Measurements from ENCODE around the gene CEACAM6. TPM values are rescaled to one million over a fixed set of nuclear protein-coding genes. Genes with fewer than 3 reads are reported as not detected.
A peak's percentile ranks its signal among the peaks of the same experiment; 100 is the strongest.
"Not testable (repeated sequence)": the region's sequence is repeated elsewhere in the genome, so short reads cannot be mapped to it uniquely, and the experiment has no call there.

Gene CEACAM6
- polyA plus RNA-seq (2011; rRNA removed) (not detected in 2 replicates), polyA minus RNA-seq (2011; rRNA and poly(A)+ RNA removed) (not detected in 2 replicates)

DNA sequence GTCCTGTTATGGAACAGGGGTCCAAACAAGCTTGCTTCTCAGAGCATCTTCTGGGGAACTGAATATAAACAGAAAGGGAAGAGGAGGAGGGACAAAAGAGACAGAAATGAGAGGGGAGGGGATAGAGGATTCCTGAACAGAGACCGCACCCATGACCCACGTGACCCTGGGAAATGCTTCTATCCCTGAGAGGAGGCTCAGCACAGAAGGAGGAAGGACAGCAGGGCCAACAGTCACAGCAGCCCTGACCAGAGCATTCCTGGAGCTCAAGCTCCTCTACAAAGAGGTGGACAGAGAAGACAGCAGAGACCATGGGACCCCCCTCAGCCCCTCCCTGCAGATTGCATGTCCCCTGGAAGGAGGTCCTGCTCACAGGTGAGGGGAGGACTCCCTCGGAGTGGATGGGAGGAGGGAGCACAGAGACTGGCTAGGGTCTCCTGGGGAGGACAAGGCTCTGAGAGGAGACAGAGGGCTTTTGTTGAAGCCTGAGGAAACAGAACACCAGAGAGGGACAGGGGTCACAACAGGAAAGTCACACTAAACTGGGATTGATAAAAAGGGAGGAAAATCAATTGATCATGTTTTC lies at the start of gene CEACAM6:
TSS of gene CEACAM6 (plus strand) at position 203 of the 586 bp plus-strand sequence. CDS start at position 312, 109 bp downstream.
- Histone ChIP-seq H3K9me3 (ENCODE audit: control insufficient read depth, insufficient read depth, low read length) (no peaks in the 10 kb centered on the region), H3K4me3 (ENCODE audit: low read depth, low read length) (no peak within 1 kb of the TSS)

GRCh38 chr19:41706741-41707501 lies 48.4 kb upstream of the CEACAM6 start:
- H3K27ac ChIP-seq (ENCODE audit: low read depth, low read length), result no peak overlapping the region
- peak; percentile 42 for TF ChIP-seq CTCF (IDR thresholded peaks at IDR 0.05; ENCODE audit: low read depth, low read length)
- H3K27me3 ChIP-seq (ENCODE audit: control insufficient read depth, insufficient read depth, low read length), result no peaks in the 10 kb centered on the region
- no peaks in the 10 kb centered on the region for H3K9me3 ChIP-seq (ENCODE audit: control insufficient read depth, insufficient read depth, low read length)
- no peak overlapping the region for H3K4me3 ChIP-seq (ENCODE audit: low read depth, low read length)
- CTCF ChIA-PET, result interaction anchor here (0.6 to 1.1 kb wide), 3 partner anchors 17 to 101 kb away, joined by 3 to 5 read pairs (median 3); no protein-coding TSS in a partner anchor
- POLR2A ChIA-PET, result no interaction called here
- no peak for DNase-seq (ENCODE audit: low read depth, low spot score)

More for the DNA sequence above, at the start of gene CEACAM6:
- no peak for TF ChIP-seq CTCF (IDR thresholded peaks at IDR 0.05; ENCODE audit: low read depth, low read length)
- Histone ChIP-seq H3K27me3 (ENCODE audit: control insufficient read depth, insufficient read depth, low read length) (no peaks in the 10 kb centered on the region), H3K27ac (ENCODE audit: low read depth, low read length) (no peak within 1 kb of the TSS)
- ChIA-PET POLR2A (no interaction called here), CTCF (interaction anchor here (1.1 kb wide), 1 partner anchor 31 kb away, joined by 3 read pairs; no protein-coding TSS in a partner anchor)
- DNase-seq (ENCODE audit: low read depth, low spot score), result no peak

DNA sequence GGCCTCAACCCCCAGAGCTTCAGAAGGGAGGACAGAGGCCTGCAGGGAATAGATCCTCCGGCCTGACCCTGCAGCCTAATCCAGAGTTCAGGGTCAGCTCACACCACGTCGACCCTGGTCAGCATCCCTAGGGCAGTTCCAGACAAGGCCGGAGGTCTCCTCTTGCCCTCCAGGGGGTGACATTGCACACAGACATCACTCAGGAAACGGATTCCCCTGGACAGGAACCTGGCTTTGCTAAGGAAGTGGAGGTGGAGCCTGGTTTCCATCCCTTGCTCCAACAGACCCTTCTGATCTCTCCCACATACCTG lies 47.9 kb upstream of the CEACAM6 start:
- POLR2A ChIA-PET, result no interaction called here
- TF ChIP-seq CTCF (IDR thresholded peaks at IDR 0.05; ENCODE audit: low read depth, low read length), result no peak
- CTCF ChIA-PET, result interaction anchor here (0.6 to 1.1 kb wide), 2 partner anchors 63 to 101 kb away, joined by 3 read pairs; no protein-coding TSS in a partner anchor

GRCh38 chr19:41707871-41708371 lies 47.4 kb upstream of the CEACAM6 start:
- DNase-seq (ENCODE audit: low read depth, low spot score), result no peak
- Histone ChIP-seq H3K9me3 (ENCODE audit: control insufficient read depth, insufficient read depth, low read length) (no peaks in the 10 kb centered on the region), H3K27me3 (ENCODE audit: control insufficient read depth, insufficient read depth, low read length) (no peaks in the 10 kb centered on the region), H3K4me3 (ENCODE audit: low read depth, low read length) (no peak overlapping the region), H3K27ac (ENCODE audit: low read depth, low read length) (no peak overlapping the region)
- CTCF ChIA-PET, result no interaction called here
- TF ChIP-seq CTCF (IDR thresholded peaks at IDR 0.05; ENCODE audit: low read depth, low read length), result no peak
- POLR2A ChIA-PET, result no interaction called here

More for the DNA sequence above, 47.9 kb upstream of the CEACAM6 start:
- H3K9me3 ChIP-seq (ENCODE audit: control insufficient read depth, insufficient read depth, low read length), result no peaks in the 10 kb centered on the region
- H3K27me3 ChIP-seq (ENCODE audit: control insufficient read depth, insufficient read depth, low read length), result no peaks in the 10 kb centered on the region
- no peak for DNase-seq (ENCODE audit: low read depth, low spot score)
- no peak overlapping the region for H3K27ac ChIP-seq (ENCODE audit: low read depth, low read length)
- H3K4me3 ChIP-seq (ENCODE audit: low read depth, low read length), result no peak overlapping the region

- POLR2A ChIA-PET, result no interaction called here
- DNase-seq (ENCODE audit: low read depth, low spot score), result no peak
- CTCF ChIA-PET, result no interaction called here
- Histone ChIP-seq H3K27ac (ENCODE audit: low read depth, low read length) (no peak within 1 kb of the TSS), H3K27me3 (ENCODE audit: control insufficient read depth, insufficient read depth, low read length) (no peaks in the 10 kb centered on the region), H3K9me3 (ENCODE audit: control insufficient read depth, insufficient read depth, low read length) (no peaks in the 10 kb centered on the region), H3K4me3 (ENCODE audit: low read depth, low read length) (no peak within 1 kb of the TSS)
- no peak for TF ChIP-seq CTCF (IDR thresholded peaks at IDR 0.05; ENCODE audit: low read depth, low read length)
These were observed 46.8 kb upstream of the CEACAM6 start, which contains the start of gene CEACAM5 for GRCh38 chr19:41708481-41708880. CEACAM5 (plus strand) TSS chr19:41708626; CDS start chr19:41708732, 106 bp downstream.

GRCh38 chr19:41709516-41709915 lies 45.8 kb upstream of the CEACAM6 start:
- H3K27ac ChIP-seq (ENCODE audit: low read depth, low read length); H3K27me3 ChIP-seq (ENCODE audit: control insufficient read depth, insufficient read depth, low read length); POLR2A ChIA-PET; DNase-seq (ENCODE audit: low read depth, low spot score); CTCF ChIA-PET; H3K9me3 ChIP-seq (ENCODE audit: control insufficient read depth, insufficient read depth, low read length); H3K4me3 ChIP-seq (ENCODE audit: low read depth, low read length): not testable (repeated sequence)
